PC-9 (cell line): Measurements from ENCODE around the gene GOLT1A.

Experiments
- CTCF ChIP-seq: fragments of 200-600 bp; sonication (generic); conservative IDR thresholded peaks from 2 replicates; pipeline ENCODE4 v1.6.1; 2017; ENCODE audit warnings: mixed run types, antibody characterized with exemption, mild to moderate bottlenecking, moderate library complexity
- EZH2 ChIP-seq: fragments of 200-600 bp; sonication (generic); IDR thresholded peaks from 2 replicates; pipeline ENCODE4 v1.8.0; 2017; ENCODE audit warnings: antibody characterized with exemption, low read depth

- TF ChIP-seq CTCF (no peak), EZH2 (no peak)
These were observed 60.1 kb downstream of the GOLT1A start for GRCh38 chr1:204153667-204154066.
